Panc1 (cell line): ENCODE data around the gene ZNF232. TPM values are rescaled to one million over a fixed set of nuclear protein-coding genes. Genes with fewer than 3 reads are reported as not detected.
"Not testable (repeated sequence)": the region's sequence is repeated elsewhere in the genome, so short reads cannot be mapped to it uniquely, and the experiment has no call there.

Source experiments
- ATAC-seq: fragments of 200-7000 bp; cut with Tn5 transposase; 2 replicates; pipeline ENCODE4 v1.9.1; 2020; ENCODE audit warnings: mild to moderate bottlenecking, moderate library complexity
- BruUV-seq: library from RNA; stranded (reverse); fragments of 400-500 nt; replicated peaks from 2 replicates; lab custom pipeline; 2021; lab: Mats Ljungman, UMichigan
- CTCF ChIA-PET: fragments of 300-600 bp; sonication (Branson Sonifier 250); formaldehyde crosslinking; loops from one replicate; lab custom pipeline; 2022; ENCODE audit warnings: antibody characterized with exemption; lab: Charles Lee
- POLR2A ChIA-PET: fragments of 300-600 bp; sonication (Branson Sonifier 250); formaldehyde crosslinking; loops from one replicate; lab custom pipeline; 2022; ENCODE audit warnings: antibody characterized with exemption; lab: Charles Lee
- DNase-seq: peaks from one replicate; pipeline ENCODE4 v3.0.0-alpha.2; 2010; ENCODE audit warnings: low read depth, low spot score
- H3K27ac ChIP-seq: 2 replicates; pipeline ENCODE4 v1.5.1; 2011; ENCODE audit warnings: mild to moderate bottlenecking, low read length, inconsistent platforms
- H3K27me3 ChIP-seq: fragments of 200-500 bp; sonication (Bioruptor generic); 2 replicates; pipeline ENCODE4 v1.6.0; 2014; ENCODE audit warnings: low read length, inconsistent platforms; ENCODE audit not compliant: control insufficient read depth, insufficient read depth
- H3K36me3 ChIP-seq: fragments of 200-500 bp; sonication (Bioruptor generic); 2 replicates; pipeline ENCODE4 v1.5.1; 2014; ENCODE audit warnings: inconsistent platforms, mild to moderate bottlenecking, low read length, moderate library complexity; ENCODE audit not compliant: control insufficient read depth, insufficient read depth
- H3K4me1 ChIP-seq: 2 replicates; pipeline ENCODE4 v1.5.1; 2011; ENCODE audit warnings: inconsistent platforms, mild to moderate bottlenecking, low read length, moderate library complexity; ENCODE audit not compliant: control insufficient read depth, insufficient read depth
- H3K4me3 ChIP-seq, 2 experiments: 2 replicates each; pipeline ENCODE4 v1.5.1; 2011 to 2012; ENCODE audit warnings: low read depth in 2 of 2, low read length in 2 of 2, mild to moderate bottlenecking in 2 of 2, inconsistent platforms in 1 of 2, moderate library complexity in 1 of 2
- H3K9me3 ChIP-seq: fragments of 200-500 bp; sonication (Bioruptor generic); 2 replicates; pipeline ENCODE4 v1.5.1; 2014; ENCODE audit warnings: low read depth, mild to moderate bottlenecking, inconsistent platforms, low read length, moderate library complexity; ENCODE audit not compliant: control insufficient read depth, insufficient read depth
- POLR2AphosphoS5 ChIP-seq: IDR thresholded peaks from 2 replicates; pipeline ENCODE4 v1.6.1; 2012; ENCODE audit warnings: mild to moderate bottlenecking, low read depth, low read length, moderate library complexity
- REST ChIP-seq, 2 experiments: IDR thresholded peaks; 2 replicates each; pipeline ENCODE4 v1.6.1; 2011 to 2012; ENCODE audit warnings: low read depth in 2 of 2, control low read depth in 1 of 2, low read length in 1 of 2, mild to moderate bottlenecking in 1 of 2, moderate library complexity in 1 of 2; ENCODE audit not compliant: insufficient read depth in 1 of 2
- SIN3A ChIP-seq: IDR thresholded peaks from 2 replicates; pipeline ENCODE4 v1.6.1; 2012; ENCODE audit warnings: low read depth, mild to moderate bottlenecking, low read length, moderate library complexity, borderline replicate concordance; ENCODE audit not compliant: insufficient read depth
- TCF7L2 ChIP-seq: IDR thresholded peaks from 2 replicates; pipeline ENCODE4 v1.6.1; 2011; ENCODE audit warnings: mild to moderate bottlenecking, low read depth, low read length, inconsistent platforms
- in situ Hi-C: cut with HindIII; loops from 2 replicates; pipeline ENCODE4 v1.10.0; 2016; ENCODE audit warnings: low sequenced_read_pairs, low pct_unique_long_range_greater_than_20kb
- intact Hi-C: fragments of 100-400 bp; cut with micrococcal nuclease; formaldehyde crosslinking; loops from one replicate; pipeline ENCODE4 v1.10.0; 2022; ENCODE audit not compliant: unreplicated experiment
- total RNA-seq: library from RNA; stranded (reverse); gene quantifications from one replicate; pipeline ENCODE4 v1.2.1, GENCODE V29; 2021; ENCODE audit not compliant: unreplicated experiment
- TF ChIP-seq, protein P1 (sequence below): fragments of 450-650 bp; IDR thresholded peaks from 2 replicates; pipeline ENCODE4 v1.5.1; 2017; ENCODE audit warnings: mild to moderate bottlenecking

ZNF232 gene
- total RNA-seq, 1 experiment from 2014 or later: 8.7 TPM

GRCh38 chr17:5078106-5079028 is 33.3 kb downstream of the ZNF232 start, which contains the start of gene ZFP3:
ZFP3 (plus strand) TSS chr17:5078467; CDS start chr17:5091505, 13,038 bp downstream.
- Histone ChIP-seq H3K4me3 (peak within 1 kb of the TSS in 1 of 2 experiments; percentile 31; a peak in 1 of 4 replicates), H3K4me1 (no peaks in the 10 kb centered on the region), H3K27me3 (no peaks in the 10 kb centered on the region), H3K27ac (no peak within 1 kb of the TSS), H3K36me3 (no peaks in the 10 kb centered on the region), H3K9me3 (0 out of 2 replicates have a peak, but pooled peaks cover 3% of the 10 kb centered on the region)
- no peak for DNase-seq
- POLR2A ChIA-PET: no interaction called here
- CTCF ChIA-PET: no interaction called here
- intact Hi-C loops (no loop called here), in situ Hi-C loops (no loop called here)
- no peak for ATAC-seq
- BruUV-seq: no TSS peak
- no peak for TF ChIP-seq REST (IDR thresholded peaks at IDR 0.05; ENCODE audit: insufficient read depth in 1 of 2, low read depth in 2 of 2, low read length in 1 of 2)
- no peak for TF ChIP-seq TCF7L2
- no peak for TF ChIP-seq POLR2AphosphoS5
- TF ChIP-seq SIN3A: no peak
- TF ChIP-seq, protein P1, sequence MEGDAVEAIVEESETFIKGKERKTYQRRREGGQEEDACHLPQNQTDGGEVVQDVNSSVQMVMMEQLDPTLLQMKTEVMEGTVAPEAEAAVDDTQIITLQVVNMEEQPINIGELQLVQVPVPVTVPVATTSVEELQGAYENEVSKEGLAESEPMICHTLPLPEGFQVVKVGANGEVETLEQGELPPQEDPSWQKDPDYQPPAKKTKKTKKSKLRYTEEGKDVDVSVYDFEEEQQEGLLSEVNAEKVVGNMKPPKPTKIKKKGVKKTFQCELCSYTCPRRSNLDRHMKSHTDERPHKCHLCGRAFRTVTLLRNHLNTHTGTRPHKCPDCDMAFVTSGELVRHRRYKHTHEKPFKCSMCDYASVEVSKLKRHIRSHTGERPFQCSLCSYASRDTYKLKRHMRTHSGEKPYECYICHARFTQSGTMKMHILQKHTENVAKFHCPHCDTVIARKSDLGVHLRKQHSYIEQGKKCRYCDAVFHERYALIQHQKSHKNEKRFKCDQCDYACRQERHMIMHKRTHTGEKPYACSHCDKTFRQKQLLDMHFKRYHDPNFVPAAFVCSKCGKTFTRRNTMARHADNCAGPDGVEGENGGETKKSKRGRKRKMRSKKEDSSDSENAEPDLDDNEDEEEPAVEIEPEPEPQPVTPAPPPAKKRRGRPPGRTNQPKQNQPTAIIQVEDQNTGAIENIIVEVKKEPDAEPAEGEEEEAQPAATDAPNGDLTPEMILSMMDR: no peak

- ChIA-PET CTCF (no interaction called here), POLR2A (no interaction called here)
- Histone ChIP-seq H3K9me3 (0 out of 2 replicates have a peak, but pooled peaks cover 3% of the 10 kb centered on the region), H3K27me3 (no peaks in the 10 kb centered on the region), H3K36me3 (no peaks in the 10 kb centered on the region), H3K4me3 (peak overlapping the region in 1 of 2 experiments; percentile 31; a peak in 1 of 4 replicates), H3K4me1 (no peaks in the 10 kb centered on the region), H3K27ac (no peak overlapping the region)
- in situ Hi-C loops (no loop called here), intact Hi-C loops (no loop called here)
- BruUV-seq: no TSS peak
- TF ChIP-seq POLR2AphosphoS5: no peak
- no peak for TF ChIP-seq TCF7L2
- no peak for TF ChIP-seq SIN3A
- TF ChIP-seq REST (IDR thresholded peaks at IDR 0.05; ENCODE audit: insufficient read depth in 1 of 2, low read depth in 2 of 2, low read length in 1 of 2): no peak
- TF ChIP-seq, protein P1: no peak
- DNase-seq (no peak), ATAC-seq (no peak)
Observed at GRCh38 chr17:5077781-5078105, 33.9 kb downstream of the ZNF232 start.

DNA sequence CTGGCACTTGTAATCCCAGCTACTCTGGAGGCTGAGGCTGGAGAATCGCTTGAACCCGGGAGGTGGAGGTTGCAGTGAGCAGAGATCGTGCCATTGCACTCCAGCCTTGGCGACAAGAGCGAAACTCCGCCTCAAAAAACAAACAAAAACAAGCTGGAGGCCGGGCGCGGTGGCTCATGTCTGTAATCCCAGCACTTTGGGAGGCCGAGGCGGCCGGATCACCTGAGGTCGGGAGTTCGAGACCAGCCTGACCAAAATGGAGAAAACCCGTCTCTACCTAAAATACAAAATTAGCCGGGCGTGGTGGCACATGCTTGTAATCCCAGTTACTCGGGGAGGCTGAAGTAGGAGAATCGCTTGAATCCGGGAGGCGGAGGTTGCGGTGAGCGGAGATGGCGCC is 34.4 kb downstream of the ZNF232 start:
- BruUV-seq, ATAC-seq, H3K27ac ChIP-seq, POLR2A ChIA-PET, intact Hi-C loops, H3K9me3 ChIP-seq, in situ Hi-C loops, CTCF ChIA-PET, H3K27me3 ChIP-seq, H3K4me3 ChIP-seq, H3K4me1 ChIP-seq, H3K36me3 ChIP-seq, DNase-seq: not testable (repeated sequence)
